Osteoblast (primary cell): ENCODE results near the gene SP5. TPM values are rescaled to one million over a fixed set of nuclear protein-coding genes. Genes with fewer than 3 reads are reported as not detected.

Source experiments
- DNase-seq: peaks from one replicate; pipeline ENCODE4 v3.0.0; 2011; ENCODE audit warnings: low spot score, mixed read lengths; ENCODE audit not compliant: insufficient read length; ENCODE audit errors: missing footprints
- H2AFZ ChIP-seq: 2 replicates; pipeline ENCODE4 v1.6.0; 2011; ENCODE audit warnings: mild to moderate bottlenecking, low read length
- H3K27ac ChIP-seq: 2 replicates; pipeline ENCODE4 v1.5.1; 2011; ENCODE audit warnings: mild to moderate bottlenecking, low read depth, low read length, moderate library complexity
- H3K27me3 ChIP-seq: 2 replicates; pipeline ENCODE4 v1.6.0; 2012; ENCODE audit warnings: mild to moderate bottlenecking, control low read depth, inconsistent platforms, low read length, moderate library complexity; ENCODE audit not compliant: insufficient read depth
- H3K36me3 ChIP-seq: 2 replicates; pipeline ENCODE4 v1.5.1; 2011; ENCODE audit warnings: mild to moderate bottlenecking, low read length, control low read depth, moderate library complexity; ENCODE audit not compliant: insufficient read depth
- H3K4me1 ChIP-seq: 2 replicates; pipeline ENCODE4 v1.5.1; 2011; ENCODE audit warnings: mild to moderate bottlenecking, low read length, control low read depth, moderate library complexity; ENCODE audit not compliant: insufficient read depth
- H3K4me2 ChIP-seq: 2 replicates; pipeline ENCODE4 v1.6.0; 2011; ENCODE audit warnings: mild to moderate bottlenecking, low read length; ENCODE audit not compliant: insufficient read depth
- H3K4me3 ChIP-seq: fragments of 200-600 bp; sonication (generic); 3 replicates; pipeline ENCODE4 v1.5.1; 2012; ENCODE audit warnings: mild to moderate bottlenecking, low read length, inconsistent platforms; ENCODE audit not compliant: insufficient read depth
- H3K79me2 ChIP-seq: 2 replicates; pipeline ENCODE4 v1.6.0; 2012; ENCODE audit warnings: mild to moderate bottlenecking, low read length, control low read depth, inconsistent platforms; ENCODE audit not compliant: insufficient read depth
- H3K9me3 ChIP-seq: 2 replicates; pipeline ENCODE4 v1.5.1; 2011; ENCODE audit warnings: low read depth, low read length, control low read depth
- H4K20me1 ChIP-seq: 2 replicates; pipeline ENCODE4 v1.6.0; 2012; ENCODE audit warnings: mild to moderate bottlenecking, low read length, control low read depth; ENCODE audit not compliant: insufficient read depth
- CTCF ChIP-seq: IDR thresholded peaks from 2 replicates; pipeline ENCODE4 v1.5.1; 2011; ENCODE audit warnings: mild to moderate bottlenecking, low read depth, low read length, moderate library complexity; ENCODE audit errors: extremely low read depth
- total RNA-seq: library from RNA; depleted of rRNA; stranded (reverse); fragments of >200 nt; gene quantifications from 2 replicates; pipeline ENCODE4 v1.2.3, GENCODE V29; 2012

SP5 gene
- total RNA-seq, 1 donor, result not detected

GRCh38 chr2:170680172-170680941, 34.8 kb upstream of the SP5 start:
- Histone ChIP-seq H3K27ac (no peak overlapping the region), H4K20me1 (no peaks in the 10 kb centered on the region), H3K79me2 (no peaks in the 10 kb centered on the region), H3K27me3 (no peaks in the 10 kb centered on the region), H3K4me1 (no peaks in the 10 kb centered on the region), H2AFZ (no peak overlapping the region), H3K4me2 (no peak overlapping the region), H3K4me3 (no peak overlapping the region), H3K9me3 (no peaks in the 10 kb centered on the region), H3K36me3 (no peaks in the 10 kb centered on the region)
- DNase-seq, result no peak
- TF ChIP-seq CTCF, result no peak

- H3K9me3 ChIP-seq, result no peaks in the 10 kb centered on the region
- no peak overlapping the region for H3K4me2 ChIP-seq
- H4K20me1 ChIP-seq, result no peaks in the 10 kb centered on the region
- H3K4me1 ChIP-seq, result no peaks in the 10 kb centered on the region
- no peaks in the 10 kb centered on the region for H3K27me3 ChIP-seq
- H3K79me2 ChIP-seq, result no peaks in the 10 kb centered on the region
- H3K4me3 ChIP-seq, result no peak overlapping the region
- H3K36me3 ChIP-seq, result no peaks in the 10 kb centered on the region
- TF ChIP-seq CTCF, result no peak
- no peak overlapping the region for H3K27ac ChIP-seq
- no peak overlapping the region for H2AFZ ChIP-seq
- DNase-seq, result no peak
These were observed 33.8 kb upstream of the SP5 start for GRCh38 chr2:170681311-170681710.

GRCh38 chr2:170685591-170685990, 29.5 kb upstream of the SP5 start:
- H3K4me1 ChIP-seq, result no peaks in the 10 kb centered on the region
- H4K20me1 ChIP-seq, result no peaks in the 10 kb centered on the region
- H3K4me3 ChIP-seq, result no peak overlapping the region
- no peaks in the 10 kb centered on the region for H3K36me3 ChIP-seq
- no peak overlapping the region for H3K4me2 ChIP-seq
- H3K27me3 ChIP-seq, result no peaks in the 10 kb centered on the region
- H3K79me2 ChIP-seq, result no peaks in the 10 kb centered on the region
- H3K9me3 ChIP-seq, result no peaks in the 10 kb centered on the region
- H3K27ac ChIP-seq, result no peak overlapping the region
- no peak for TF ChIP-seq CTCF
- DNase-seq, result no peak
- no peak overlapping the region for H2AFZ ChIP-seq

- H3K27me3 ChIP-seq, result no peaks in the 10 kb centered on the region
- H3K9me3 ChIP-seq, result no peaks in the 10 kb centered on the region
- H3K4me1 ChIP-seq, result no peaks in the 10 kb centered on the region
- H3K27ac ChIP-seq, result no peak overlapping the region
- H3K4me3 ChIP-seq, result no peak overlapping the region
- H2AFZ ChIP-seq, result no peak overlapping the region
- no peaks in the 10 kb centered on the region for H3K79me2 ChIP-seq
- no peaks in the 10 kb centered on the region for H3K36me3 ChIP-seq
- no peaks in the 10 kb centered on the region for H4K20me1 ChIP-seq
- DNase-seq, result no peak
- no peak overlapping the region for H3K4me2 ChIP-seq
- no peak for TF ChIP-seq CTCF
These were observed 25.7 kb upstream of the SP5 start for GRCh38 chr2:170689481-170689880.
